Gastroesophageal sphincter (tissue), 4 donors: Measurements from ENCODE around the gene RPL13. TPM values are rescaled to one million over a fixed set of nuclear protein-coding genes. Genes with fewer than 3 reads are reported as not detected.

Experiments
- ATAC-seq: fragments of 150-250 bp; one replicate; pipeline ENCODE4 v1.9.1; 2016; ENCODE audit warnings: mild to moderate bottlenecking, moderate library complexity
- H3K27ac ChIP-seq, 4 donors: fragments of 200-600 bp; sonication (generic) in 3 of 4; 1 replicate in 3 of 4; 2 replicates in 1 of 4; pipeline ENCODE4 v1.5.1; 2016 to 2019
- H3K27me3 ChIP-seq: fragments of 200-600 bp; sonication (generic); one replicate; pipeline ENCODE4 v1.5.1; 2019
- H3K36me3 ChIP-seq, 2 donors: fragments of 200-600 bp; sonication (generic); one replicate each; pipeline ENCODE4 v1.5.1; 2019; ENCODE audit warnings: control low read depth in 1 of 2
- H3K4me1 ChIP-seq, 3 donors: fragments of 200-600 bp; sonication (generic); 1 replicate in 2 of 3; 2 replicates in 1 of 3; pipeline ENCODE4 v1.5.1; 2016 to 2019; ENCODE audit warnings: control low read depth in 2 of 3
- H3K4me3 ChIP-seq, 2 donors: fragments of 200-600 bp; sonication (generic); one replicate each; pipeline ENCODE4 v1.5.1; 2019; ENCODE audit warnings: mild to moderate bottlenecking in 1 of 2, moderate library complexity in 1 of 2
- H3K9me3 ChIP-seq, 3 donors: fragments of 200-600 bp; sonication (generic); one replicate each; pipeline ENCODE4 v1.5.1; 2017 to 2019; ENCODE audit warnings: control low read depth in 2 of 3
- EP300 ChIP-seq: sonication (generic); formaldehyde crosslinking; IDR thresholded peaks from one replicate; pipeline ENCODE4 v1.6.1; 2017; ENCODE audit warnings: antibody characterized with exemption, mild to moderate bottlenecking
- POLR2A ChIP-seq, 2 donors: fragments of 450-650 bp; IDR thresholded peaks; one replicate each; pipeline ENCODE4 v1.6.1; 2017; ENCODE audit warnings: antibody characterized with exemption in 2 of 2, mild to moderate bottlenecking in 2 of 2, moderate library complexity in 1 of 2
- POLR2AphosphoS5 ChIP-seq: sonication (generic); formaldehyde crosslinking; IDR thresholded peaks from one replicate; pipeline ENCODE4 v1.6.1; 2017; ENCODE audit warnings: antibody characterized with exemption
- WGBS, 2 donors: methylation state at CpG; one replicate each; pipeline ENCODE4 v1.1.5; 2018; ENCODE audit warnings: low coverage in 1 of 2; 5-methylcytosine and 5-hydroxymethylcytosine counted together
- total RNA-seq, 4 donors: library from RNA; depleted of rRNA; stranded (reverse); fragments of >200 nt; gene quantifications; one replicate each; pipeline ENCODE4 v1.1.0, GENCODE V29; 2016
- TF ChIP-seq, protein P1 (sequence below), 4 experiments: fragments of 200-600 bp in 2 of 4; fragments of 450-650 bp in 2 of 4; sonication (generic) in 1 of 4; IDR thresholded peaks; one replicate each; pipeline ENCODE4 v1.5.1; 2017 to 2019; ENCODE audit warnings: antibody characterized with exemption in 4 of 4, mild to moderate bottlenecking in 2 of 4, moderate library complexity in 2 of 4

The RPL13 gene
- total RNA-seq, 4 donors from 2014 or later = 2,888 to 7,342 (median 4,676) TPM

- Histone ChIP-seq H3K4me3 (no peak overlapping the region), H3K27me3 (no peaks in the 10 kb centered on the region), H3K27ac (no peak overlapping the region), H3K9me3 (no peaks in the 10 kb centered on the region), H3K4me1 (no peaks in the 10 kb centered on the region), H3K36me3 (peaks cover 0 to 99% of the 10 kb centered on the region in 2 donors)
- ATAC-seq = no peak
- no peak for TF ChIP-seq POLR2A (IDR thresholded peaks at IDR 0.05)
- TF ChIP-seq EP300 = no peak
- TF ChIP-seq POLR2AphosphoS5 = no peak
- TF ChIP-seq, protein P1, sequence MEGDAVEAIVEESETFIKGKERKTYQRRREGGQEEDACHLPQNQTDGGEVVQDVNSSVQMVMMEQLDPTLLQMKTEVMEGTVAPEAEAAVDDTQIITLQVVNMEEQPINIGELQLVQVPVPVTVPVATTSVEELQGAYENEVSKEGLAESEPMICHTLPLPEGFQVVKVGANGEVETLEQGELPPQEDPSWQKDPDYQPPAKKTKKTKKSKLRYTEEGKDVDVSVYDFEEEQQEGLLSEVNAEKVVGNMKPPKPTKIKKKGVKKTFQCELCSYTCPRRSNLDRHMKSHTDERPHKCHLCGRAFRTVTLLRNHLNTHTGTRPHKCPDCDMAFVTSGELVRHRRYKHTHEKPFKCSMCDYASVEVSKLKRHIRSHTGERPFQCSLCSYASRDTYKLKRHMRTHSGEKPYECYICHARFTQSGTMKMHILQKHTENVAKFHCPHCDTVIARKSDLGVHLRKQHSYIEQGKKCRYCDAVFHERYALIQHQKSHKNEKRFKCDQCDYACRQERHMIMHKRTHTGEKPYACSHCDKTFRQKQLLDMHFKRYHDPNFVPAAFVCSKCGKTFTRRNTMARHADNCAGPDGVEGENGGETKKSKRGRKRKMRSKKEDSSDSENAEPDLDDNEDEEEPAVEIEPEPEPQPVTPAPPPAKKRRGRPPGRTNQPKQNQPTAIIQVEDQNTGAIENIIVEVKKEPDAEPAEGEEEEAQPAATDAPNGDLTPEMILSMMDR (IDR thresholded peaks at IDR 0.05) = no peak
- WGBS, 2 donors = 84 to 90% methylated on average over 11 to 12 of the region's 28 CpGs
Measured at GRCh38 chr16:89548344-89549006, 12.0 kb upstream of the RPL13 start.

DNA sequence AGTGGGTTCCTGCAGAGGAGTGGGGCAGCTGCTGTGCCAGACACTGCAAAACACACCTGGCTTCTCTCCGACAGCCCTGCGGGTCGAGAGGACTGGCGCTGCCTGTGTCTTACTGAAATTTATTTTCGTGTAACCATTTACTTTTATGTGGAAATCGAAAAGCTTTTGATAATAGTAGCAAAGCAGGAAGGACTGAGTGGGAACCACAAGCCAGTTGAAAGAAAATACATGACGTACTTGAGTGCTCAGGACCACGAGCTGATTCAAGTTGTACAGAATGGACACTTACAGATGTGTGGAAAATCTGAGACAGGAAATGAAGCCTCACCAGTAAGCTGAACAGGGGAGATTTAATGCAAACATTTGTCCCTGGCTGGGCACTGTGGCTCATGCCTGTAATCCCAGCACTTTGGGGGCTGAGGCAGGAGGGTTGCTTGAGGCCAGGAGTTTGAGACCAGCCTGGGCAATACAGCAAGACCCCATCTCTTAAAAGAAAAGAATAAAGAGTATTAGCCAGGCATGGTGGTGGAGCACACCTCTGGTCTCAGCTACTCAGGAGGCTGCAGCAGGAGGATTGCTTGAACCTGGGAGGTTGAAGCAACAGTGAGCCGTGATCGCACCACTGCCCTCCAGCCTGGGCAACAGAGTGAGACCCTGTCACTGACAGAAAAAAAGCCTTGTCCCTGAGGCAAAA lies 11.3 kb upstream of the RPL13 start:
- Histone ChIP-seq H3K27ac (no peak overlapping the region), H3K4me1 (no peaks in the 10 kb centered on the region), H3K36me3 (peaks cover 0 to 100% of the 10 kb centered on the region in 2 donors), H3K27me3 (no peaks in the 10 kb centered on the region), H3K9me3 (no peaks in the 10 kb centered on the region), H3K4me3 (no peak overlapping the region)
- 82 to 91% methylated on average over 5 to 6 of the region's 10 CpGs for WGBS, 2 donors
- TF ChIP-seq, protein P1 (IDR thresholded peaks at IDR 0.05) = no peak
- TF ChIP-seq POLR2AphosphoS5 = no peak
- TF ChIP-seq EP300 = no peak
- no peak for TF ChIP-seq POLR2A (IDR thresholded peaks at IDR 0.05)
- ATAC-seq = no peak

GRCh38 chr16:89550421-89551007 lies 10.0 kb upstream of the RPL13 start:
- ATAC-seq = no peak
- Histone ChIP-seq H3K4me1 (no peaks in the 10 kb centered on the region), H3K36me3 (peaks cover 0 to 100% of the 10 kb centered on the region in 2 donors), H3K27ac (no peak overlapping the region), H3K4me3 (no peak overlapping the region), H3K9me3 (no peaks in the 10 kb centered on the region), H3K27me3 (no peaks in the 10 kb centered on the region)
- TF ChIP-seq, protein P1 (IDR thresholded peaks at IDR 0.05) = no peak
- WGBS, 2 donors = 85% methylated on average over 4 to 8 of the region's 22 CpGs

GRCh38 chr16:89552329-89552728 lies 8.2 kb upstream of the RPL13 start:
- 91 to 98% methylated on average over 9 to 10 of the region's 22 CpGs for WGBS, 2 donors
- Histone ChIP-seq H3K27ac (no peak overlapping the region), H3K4me1 (peaks cover 0 to 9% (median 0%) of the 10 kb centered on the region in 3 donors), H3K9me3 (no peaks in the 10 kb centered on the region), H3K27me3 (no peaks in the 10 kb centered on the region), H3K4me3 (no peak overlapping the region), H3K36me3 (peaks cover 0 to 100% of the 10 kb centered on the region in 2 donors)
- no peak for TF ChIP-seq EP300
- no peak for TF ChIP-seq POLR2AphosphoS5
- TF ChIP-seq POLR2A (IDR thresholded peaks at IDR 0.05) = no peak
- TF ChIP-seq, protein P1 (IDR thresholded peaks at IDR 0.05) = no peak
- no peak for ATAC-seq
